Activated CD8-positive, alpha-beta memory T cell treated with anti-CD3 and anti-CD28 coated beads for 48 hours (primary cell): Measurements from ENCODE around the gene LEAP2.
"Not testable (repeated sequence)": the region's sequence is repeated elsewhere in the genome, so short reads cannot be mapped to it uniquely, and the experiment has no call there.

Source experiments
- DNase-seq, 3 experiments: peaks; one replicate each; pipeline ENCODE4 v3.0.0-alpha.2; 2020; ENCODE audit warnings: low read depth in 2 of 3, low spot score in 2 of 3

LEAP2 gene

DNA sequence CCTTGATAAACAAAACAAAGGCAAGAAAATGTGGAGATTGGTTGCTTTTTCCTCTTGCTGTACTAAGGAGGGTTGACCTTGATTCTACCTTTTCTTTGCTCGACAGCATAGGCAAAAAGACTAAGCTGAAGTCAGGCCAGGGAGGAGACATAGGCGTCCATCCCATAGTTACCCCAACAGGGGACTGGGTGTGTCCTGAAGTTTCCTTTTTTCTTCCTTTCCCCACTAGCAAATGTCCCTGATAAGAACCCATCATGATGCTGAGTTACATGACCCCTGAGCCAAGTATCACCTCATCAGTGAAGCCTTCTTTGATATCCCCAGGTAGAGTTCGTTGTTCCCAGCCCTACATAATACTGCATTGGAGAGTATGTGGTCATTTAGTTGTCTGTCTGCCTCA is 33.2 kb upstream of the LEAP2 start:
- no peak for DNase-seq

GRCh38 chr5:132840896-132841295 is 32.6 kb upstream of the LEAP2 start:
- DNase-seq, result no peak

DNA sequence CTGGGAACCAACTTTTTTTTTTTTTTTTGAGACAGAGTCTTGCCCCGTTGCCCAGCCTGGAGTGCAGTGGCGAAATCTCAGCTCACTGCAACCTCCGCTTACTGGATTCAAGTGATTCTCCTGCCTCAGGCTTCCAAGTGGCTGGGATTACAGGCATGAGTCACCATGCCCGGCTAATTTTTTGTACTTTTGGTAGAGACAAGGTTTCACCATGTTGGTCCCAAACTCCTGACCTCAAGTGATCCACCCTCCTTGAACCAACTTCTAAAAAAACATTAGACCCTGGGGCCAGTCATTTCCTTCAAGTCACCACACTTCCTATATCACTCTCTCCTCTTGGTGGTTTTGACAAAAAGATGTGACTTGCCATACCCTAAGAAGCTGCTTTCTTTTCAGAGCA is 32.2 kb upstream of the LEAP2 start:
- DNase-seq, result no peak

DNA sequence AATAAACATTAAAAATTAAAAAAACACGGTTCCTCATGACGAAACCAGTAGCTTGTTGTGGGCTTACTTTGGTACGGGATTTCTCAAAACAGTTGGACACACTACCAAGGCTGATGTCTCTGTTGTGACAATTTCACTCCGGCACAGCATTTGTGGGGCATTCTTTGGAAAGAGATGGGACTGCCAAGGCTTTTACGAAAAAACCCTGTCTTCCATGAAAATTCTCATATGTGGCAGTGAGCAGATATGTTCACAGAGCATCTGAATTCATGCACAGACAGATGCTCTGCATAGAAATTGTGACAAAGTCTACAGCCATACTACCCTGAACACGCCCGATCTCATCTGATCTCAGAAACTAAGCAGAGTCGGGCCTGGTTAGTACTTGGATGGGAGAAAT is 25.2 kb upstream of the LEAP2 start:
- DNase-seq, result no peak

GRCh38 chr5:132849347-132849746 is 24.1 kb upstream of the LEAP2 start:
- no peak for DNase-seq

DNA sequence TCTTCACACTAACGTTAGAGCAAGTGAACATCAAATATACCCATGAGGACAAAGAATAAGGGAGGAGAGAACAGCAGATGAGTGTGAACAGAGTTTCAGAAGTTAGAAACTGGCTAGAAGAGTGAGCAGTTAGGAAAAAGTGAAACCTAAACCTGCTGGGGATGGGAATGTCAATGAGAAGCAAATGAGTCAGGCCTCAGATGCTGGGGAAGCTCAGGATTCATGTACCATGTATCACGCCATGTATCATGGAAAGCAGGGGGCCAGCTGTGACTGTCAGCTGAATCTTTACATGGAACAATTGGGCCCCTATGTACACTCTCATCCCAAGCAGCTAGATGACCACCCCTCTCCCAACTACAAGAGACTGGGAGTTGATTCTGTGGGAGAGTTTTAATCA is 23.4 kb upstream of the LEAP2 start:
- DNase-seq, result no peak

DNA sequence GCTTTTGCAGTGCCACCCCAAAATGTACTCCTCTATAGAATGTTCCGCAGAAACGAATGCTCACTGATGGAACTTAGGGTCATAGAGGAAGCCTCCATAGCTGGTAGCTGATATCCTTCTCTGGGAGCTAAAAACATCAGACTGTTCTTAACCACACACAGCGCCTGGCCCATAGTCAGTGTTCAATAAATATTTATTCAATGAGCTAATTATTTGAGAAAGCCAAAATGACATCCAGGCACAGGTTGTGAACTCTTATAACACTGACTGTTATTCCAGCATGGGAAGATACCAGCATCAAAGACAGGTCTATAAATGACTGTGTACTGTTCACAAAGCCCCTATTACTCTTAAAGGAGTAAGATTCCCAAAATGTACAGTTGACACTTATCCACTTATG is 20.1 kb upstream of the LEAP2 start:
- no peak for DNase-seq

DNA sequence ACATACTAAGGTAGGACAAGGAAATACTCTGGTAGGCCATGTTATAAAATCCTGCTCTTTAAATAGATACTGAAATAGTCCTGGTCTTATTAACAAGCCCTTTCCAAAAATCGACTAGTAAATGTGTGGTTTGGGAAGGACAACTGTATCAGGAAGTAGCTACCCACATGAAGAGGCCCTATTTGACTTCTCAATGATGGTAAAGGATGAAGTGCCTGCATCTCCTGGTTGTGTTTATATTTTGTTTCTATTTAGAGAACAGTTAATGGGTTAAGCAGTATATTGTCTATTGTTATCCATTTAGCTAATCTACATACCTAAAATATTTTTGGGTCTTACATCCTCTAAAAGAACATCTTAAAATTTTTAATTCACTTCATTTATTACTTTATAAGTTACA is 19.7 kb upstream of the LEAP2 start:
- no peak for DNase-seq

GRCh38 chr5:132854301-132854700 is 19.2 kb upstream of the LEAP2 start:
- DNase-seq, result no peak

DNA sequence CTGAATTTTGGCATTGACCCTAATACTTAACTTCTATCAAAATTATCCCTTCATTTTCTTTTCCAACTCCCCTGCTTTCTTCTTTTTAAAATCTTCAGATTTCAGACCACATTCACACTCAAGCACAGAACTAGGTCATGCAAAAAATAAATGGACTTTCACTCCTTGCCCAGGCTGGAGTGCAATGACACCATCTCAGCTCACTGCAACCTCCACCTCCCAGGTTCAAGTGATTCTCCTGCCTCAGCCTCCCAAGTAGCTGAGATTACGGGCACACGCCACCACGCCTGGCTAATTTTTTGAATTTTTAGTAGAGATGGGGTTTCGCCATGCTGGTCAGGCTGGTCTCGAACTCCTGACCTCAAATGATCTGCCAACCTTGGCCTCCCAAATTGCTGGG is 18.5 kb upstream of the LEAP2 start:
- DNase-seq, result not testable (repeated sequence)

DNA sequence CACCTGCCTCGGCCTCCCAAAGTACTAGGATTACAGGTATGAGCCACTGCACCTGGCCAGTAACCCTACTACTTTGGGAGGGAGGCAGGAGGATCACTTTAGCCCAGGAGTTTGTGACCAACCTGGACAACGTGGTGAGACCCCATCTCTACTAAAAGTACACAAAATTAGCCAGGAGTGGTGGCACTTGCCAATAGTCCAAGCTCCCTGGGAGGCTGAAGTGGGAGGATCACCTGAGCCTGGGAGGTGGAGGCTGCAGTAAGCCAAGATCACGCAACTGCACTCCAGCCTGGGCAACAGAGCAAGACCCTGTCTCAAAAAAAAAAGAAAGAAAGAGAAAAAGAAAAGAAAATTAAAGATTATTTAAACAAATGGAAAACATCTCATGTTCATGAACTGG is 17.5 kb upstream of the LEAP2 start:
- no peak for DNase-seq

GRCh38 chr5:132859889-132860437 is 13.5 kb upstream of the LEAP2 start:
- DNase-seq, result no peak

DNA sequence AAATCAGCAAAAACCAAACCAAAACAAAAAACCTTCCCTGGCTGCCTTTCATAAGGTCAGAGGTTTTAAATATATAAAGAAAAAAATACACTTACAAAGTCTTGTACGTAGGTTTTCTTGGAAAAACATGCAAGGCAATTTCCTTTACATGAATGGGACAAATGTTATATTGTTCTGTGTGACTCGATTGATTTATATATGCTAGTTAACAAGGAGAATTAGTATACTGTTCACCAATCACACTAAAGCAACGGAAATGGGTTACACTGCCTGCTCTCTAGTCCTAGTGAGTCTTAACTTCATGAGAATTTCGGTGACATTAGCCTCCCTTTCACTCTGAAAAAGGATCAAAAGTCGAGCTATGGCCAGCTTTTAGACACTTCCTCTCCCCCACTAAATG is 12.7 kb upstream of the LEAP2 start:
- no peak for DNase-seq

DNA sequence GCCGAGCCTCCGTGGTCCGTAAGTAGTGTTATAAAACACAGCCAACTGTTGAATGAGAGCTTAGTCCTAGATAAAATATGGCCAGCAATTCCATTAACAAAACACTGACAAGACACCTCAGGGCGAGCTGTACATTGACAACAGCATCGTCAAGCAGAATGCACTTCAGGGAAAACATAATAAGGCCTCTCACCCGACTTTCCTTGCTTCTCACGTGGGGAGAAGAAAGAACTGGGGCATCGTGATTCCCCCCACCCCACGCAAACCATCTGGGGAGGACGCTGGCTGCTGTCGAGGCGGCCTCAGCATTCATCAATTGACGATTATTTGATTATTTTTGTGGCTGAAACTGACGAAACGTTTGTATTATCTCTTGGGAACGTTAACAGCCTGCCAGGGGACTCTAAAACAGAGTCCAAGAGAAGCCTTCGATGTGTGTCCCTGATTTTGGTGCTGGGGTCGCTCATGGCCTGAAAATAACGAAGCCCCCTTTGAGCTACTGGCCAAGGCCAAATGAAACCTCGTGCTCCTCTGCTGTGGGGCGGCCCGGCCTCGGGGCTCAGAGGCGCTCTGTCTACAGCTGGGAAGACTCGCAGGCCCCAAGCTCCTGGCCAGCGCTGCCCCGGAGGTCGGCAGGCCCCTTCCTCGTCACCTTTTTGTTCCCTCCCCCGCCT is 7.7 kb upstream of the LEAP2 start:
- no peak for DNase-seq

DNA sequence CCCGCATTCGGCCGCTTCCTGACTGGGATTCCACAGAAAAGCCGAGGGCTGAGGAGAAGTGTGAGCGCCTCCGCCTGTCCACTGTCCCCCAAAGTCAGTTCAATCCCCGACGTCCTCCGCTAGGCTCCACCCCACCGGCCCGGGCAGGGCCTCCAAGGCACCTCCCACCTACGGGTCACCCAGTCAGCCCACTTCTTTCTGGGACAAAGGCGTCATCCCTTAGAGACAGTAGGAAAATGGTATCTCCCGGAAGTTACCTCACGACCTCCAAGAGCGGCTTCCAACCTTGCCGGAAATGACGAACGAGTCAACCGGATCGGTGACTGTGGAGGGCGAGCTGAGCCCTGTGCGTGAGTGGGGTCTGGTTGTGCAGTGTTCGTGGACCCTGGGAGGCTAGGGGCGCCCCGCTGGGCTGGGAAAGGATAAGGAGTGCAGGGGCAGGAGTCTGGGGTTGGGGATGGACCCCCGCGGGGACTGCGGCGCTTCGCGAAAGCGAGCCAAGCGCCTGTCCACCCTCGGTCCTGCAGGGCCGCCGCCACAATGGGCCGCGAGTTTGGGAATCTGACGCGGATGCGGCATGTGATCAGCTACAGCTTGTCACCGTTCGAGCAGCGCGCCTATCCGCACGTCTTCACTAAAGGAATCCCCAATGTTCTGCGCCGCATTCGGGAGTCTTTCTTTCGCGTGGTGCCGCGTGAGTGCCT is 7.0 kb upstream of the LEAP2 start, which contains the start of the genes GDF9 and UQCRQ:
TSS of gene GDF9 (minus strand) at position 128 of the 704 bp plus-strand sequence. CDS start 1,936 bp downstream, outside the sequence.
TSS of gene UQCRQ (plus strand) at position 301 of the 704 bp plus-strand sequence. CDS start at position 541, 240 bp downstream.
- DNase-seq, result peak; percentile 69 to 83 (median 82)

DNA sequence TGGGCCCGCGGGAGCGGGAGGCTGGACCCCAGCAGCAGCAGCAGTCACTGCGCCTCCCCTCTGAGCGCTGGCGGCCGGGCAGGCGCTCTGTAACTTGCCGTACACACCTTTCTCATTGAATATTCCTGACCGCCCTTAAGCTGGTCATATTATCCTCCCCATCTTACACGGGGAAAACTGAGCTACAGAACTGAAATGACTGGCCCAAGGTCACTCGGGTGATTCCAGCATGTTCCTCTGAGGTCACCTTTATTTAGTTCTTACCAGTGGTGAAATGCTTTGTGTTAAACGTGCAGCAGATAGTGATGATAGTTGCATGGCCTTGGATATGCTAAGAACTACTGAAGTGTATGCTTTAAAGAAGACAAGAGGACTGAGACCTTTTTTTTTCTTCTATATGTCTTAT is 6.4 kb upstream of the LEAP2 start:
- DNase-seq, result no peak

- DNase-seq, result no peak
These were observed 4.7 kb upstream of the LEAP2 start for GRCh38 chr5:132868754-132869153.

DNA sequence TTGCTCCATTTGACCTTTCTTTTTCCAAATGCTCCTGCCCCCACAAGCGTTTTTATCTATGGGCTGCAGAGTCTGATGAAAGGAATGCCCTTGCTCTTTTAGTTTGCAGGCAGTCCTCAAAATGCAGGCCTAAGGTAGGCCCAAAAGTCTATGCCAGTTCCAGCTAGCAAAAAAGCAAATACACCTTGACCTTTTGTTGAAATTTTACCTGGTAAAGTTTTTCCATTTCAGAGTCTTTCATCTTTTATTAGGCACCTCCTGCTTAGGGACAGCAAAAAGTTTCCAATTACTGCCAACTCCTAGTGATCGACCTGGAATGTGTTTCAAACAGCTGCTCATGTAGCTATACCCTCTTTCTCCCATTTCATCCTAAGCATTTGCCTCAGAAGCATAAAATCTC is 2.7 kb upstream of the LEAP2 start:
- no peak for DNase-seq

DNA sequence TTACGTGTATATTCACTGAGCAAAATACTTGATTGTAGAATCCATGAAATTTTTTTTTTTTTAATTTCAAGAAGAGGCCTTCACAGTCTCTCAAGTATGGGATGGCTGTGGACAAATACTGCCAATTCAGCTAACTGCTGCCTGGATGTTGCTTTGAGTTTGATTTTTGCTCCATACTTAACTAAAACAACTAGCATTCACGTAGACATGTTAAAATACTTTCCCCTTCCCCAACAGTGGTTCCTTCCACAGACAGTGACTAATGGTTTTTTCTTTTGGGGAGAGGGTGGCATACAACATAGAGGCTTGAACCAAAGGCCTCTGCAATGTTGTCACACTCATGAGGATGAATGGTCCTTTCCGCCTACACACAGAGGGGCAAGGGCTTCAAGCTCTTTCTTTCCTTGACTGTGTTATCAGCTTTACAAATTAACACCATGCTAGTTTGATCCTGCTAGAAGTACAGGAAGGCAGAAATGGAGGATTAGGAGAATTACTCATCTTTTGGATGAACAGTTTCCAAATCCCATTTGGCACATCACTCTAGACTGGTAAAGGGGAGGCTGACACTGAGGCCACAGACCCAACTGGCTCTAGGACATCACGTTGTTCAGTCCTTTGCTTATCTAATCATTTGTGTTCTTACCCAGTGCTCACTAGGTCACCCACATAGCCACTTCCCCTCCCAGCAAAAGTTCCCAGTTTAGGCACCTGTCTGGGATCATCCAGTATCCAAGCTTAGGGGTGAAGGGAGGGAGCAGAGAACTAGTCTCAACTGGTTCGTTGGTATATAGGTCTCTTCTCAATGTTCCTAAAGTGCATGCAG is 1.8 kb upstream of the LEAP2 start:
- no peak for DNase-seq

DNA sequence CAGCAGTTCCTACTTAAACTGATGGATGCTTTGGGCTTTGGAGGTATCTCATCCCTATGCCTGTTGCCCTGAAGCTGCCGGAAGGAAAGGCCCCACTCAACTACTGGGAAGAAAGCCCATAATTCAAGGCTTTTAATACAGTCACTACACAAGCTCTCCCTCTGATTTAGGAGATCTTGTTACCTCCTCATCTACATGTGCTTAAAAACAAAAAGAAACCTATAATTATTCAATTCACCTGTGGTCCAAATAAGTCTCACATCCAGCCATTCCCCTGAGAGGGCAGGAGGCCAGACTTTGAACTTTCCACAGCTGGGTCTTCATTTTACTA is 715 bp upstream of the LEAP2 start:
- DNase-seq, result no peak

GRCh38 chr5:132873930-132874271 is 433 bp downstream of the LEAP2 start:
- DNase-seq, result no peak
